ENCODE measurements around the gene ZNF211. TPM values are rescaled to one million over a fixed set of nuclear protein-coding genes. Genes with fewer than 3 reads are reported as not detected.

Gene ZNF211
- total RNA-seq, 4 donors from 2014 or later, result 5.3 to 15.0 (median 9.2) TPM

DNA sequence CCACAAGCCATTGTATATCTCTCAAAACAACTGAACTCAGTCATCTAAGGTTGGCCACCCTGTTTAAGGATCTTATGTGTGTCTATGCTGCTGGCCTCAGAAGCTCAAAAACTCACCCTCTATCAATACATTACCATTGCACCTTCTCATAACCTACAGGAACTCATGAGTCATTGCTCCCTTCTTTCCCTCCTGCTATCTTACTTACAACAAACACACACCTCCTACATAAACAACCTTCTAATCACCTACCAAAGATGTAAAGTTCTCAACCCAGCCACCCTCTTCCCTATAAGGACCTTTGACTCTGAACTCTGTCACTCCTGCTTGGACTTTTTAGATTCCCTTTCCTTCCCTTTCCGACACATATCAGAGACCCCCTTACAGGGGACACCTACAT, 22.5 kb downstream of the ZNF211 start:
- ATAC-seq (ENCODE audit: low FRiP score) (no peak), DNase-seq (ENCODE audit: low spot score) (no peak)
- TF ChIP-seq, protein P1, sequence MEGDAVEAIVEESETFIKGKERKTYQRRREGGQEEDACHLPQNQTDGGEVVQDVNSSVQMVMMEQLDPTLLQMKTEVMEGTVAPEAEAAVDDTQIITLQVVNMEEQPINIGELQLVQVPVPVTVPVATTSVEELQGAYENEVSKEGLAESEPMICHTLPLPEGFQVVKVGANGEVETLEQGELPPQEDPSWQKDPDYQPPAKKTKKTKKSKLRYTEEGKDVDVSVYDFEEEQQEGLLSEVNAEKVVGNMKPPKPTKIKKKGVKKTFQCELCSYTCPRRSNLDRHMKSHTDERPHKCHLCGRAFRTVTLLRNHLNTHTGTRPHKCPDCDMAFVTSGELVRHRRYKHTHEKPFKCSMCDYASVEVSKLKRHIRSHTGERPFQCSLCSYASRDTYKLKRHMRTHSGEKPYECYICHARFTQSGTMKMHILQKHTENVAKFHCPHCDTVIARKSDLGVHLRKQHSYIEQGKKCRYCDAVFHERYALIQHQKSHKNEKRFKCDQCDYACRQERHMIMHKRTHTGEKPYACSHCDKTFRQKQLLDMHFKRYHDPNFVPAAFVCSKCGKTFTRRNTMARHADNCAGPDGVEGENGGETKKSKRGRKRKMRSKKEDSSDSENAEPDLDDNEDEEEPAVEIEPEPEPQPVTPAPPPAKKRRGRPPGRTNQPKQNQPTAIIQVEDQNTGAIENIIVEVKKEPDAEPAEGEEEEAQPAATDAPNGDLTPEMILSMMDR (IDR thresholded peaks at IDR 0.05), result no peak

DNA sequence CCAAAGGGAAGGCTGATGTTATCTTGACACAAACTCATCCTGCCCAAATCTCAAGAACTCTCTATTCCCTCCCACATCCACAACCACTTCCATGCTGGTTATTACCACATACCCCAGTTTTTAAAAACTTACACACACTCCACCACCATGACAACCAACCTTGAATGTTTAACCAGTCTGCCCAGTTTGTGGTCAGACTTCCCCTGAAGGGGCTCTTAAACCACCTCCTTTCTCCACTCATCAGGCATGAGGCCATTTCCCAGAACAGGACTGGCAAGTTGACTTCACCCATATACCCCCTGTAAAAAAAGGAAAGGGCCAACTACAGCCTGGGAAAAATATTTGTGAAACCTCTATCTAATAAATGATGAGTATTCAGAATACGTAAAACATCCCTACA, 23.4 kb downstream of the ZNF211 start:
- no peak for ATAC-seq (ENCODE audit: low FRiP score)
- no peak for DNase-seq (ENCODE audit: low spot score)
- TF ChIP-seq, protein P1 (IDR thresholded peaks at IDR 0.05), result no peak

DNA sequence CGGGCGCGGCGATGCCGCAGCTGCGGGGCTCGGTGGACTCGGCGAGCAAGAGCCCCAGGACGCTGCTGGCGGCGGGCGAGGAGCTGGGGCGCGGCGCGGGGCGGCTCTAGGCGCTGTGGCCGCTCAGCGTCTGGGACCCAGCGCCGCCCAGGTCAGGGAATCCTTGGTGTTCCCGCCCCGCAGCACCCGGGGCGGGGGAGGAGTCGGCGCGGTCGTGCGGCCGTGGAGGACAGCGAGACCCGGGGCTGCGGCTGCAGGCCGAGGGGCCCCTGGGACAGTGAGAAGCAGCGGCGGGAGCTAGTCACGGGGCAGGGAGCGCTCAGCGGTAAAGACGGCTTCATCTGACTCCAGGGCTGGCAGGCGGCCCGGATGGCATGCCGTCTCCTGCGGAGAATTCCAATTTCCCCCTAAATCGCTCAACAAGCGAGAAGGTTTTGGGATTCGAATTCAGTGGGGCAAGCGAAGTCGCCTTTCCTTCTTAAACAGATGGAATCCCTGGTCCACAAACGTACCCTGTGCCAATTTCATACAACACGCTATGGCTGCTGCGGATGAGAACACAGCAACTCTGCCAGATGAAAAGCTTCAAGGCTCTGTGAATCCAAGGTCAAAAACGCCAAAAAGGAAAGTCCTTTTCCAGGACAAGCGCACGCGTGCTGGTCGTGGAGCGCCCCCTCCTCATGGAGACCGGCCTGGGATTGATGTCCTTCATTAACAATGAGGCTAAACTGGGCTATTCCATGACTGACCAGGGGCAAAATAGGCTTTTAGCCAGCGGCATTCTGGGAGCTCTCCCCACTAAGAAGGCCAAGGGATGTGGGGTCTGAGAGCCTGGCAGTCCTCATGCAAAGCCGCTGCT, 31.5 kb downstream of the ZNF211 start:
- TF ChIP-seq, protein P1 (IDR thresholded peaks at IDR 0.05), result no peak
- peak; percentile 77 for ATAC-seq (ENCODE audit: low FRiP score)
- no peak for DNase-seq (ENCODE audit: low spot score)

DNA sequence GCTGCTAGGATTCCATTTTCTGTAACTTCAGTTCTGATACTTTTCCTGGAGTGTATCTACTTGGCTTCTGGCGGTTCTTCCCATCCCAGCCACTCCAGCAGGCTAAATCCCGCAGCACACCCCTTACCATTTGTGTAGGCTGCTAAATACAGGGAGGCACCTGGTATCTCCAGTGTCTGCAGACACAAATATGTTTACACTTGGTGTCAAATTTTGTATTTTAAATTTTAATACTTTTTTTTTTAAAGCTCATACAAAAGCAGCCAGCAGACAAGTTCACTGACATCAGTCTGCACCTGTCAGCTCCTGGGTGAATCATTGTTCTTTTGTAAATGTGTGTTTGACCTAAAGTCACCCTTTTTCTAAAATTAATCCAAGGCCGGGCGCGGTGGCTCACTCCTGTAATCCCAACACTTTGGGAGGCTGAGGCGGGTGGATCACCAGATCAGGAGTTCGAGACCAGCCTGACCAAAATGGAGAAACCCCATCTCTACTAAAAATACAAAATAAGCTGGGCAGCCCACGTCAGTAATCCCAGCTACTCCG, 32.4 kb downstream of the ZNF211 start:
- no peak for DNase-seq (ENCODE audit: low spot score)
- TF ChIP-seq, protein P1 (IDR thresholded peaks at IDR 0.05), result no peak
- no peak for ATAC-seq (ENCODE audit: low FRiP score)

DNA sequence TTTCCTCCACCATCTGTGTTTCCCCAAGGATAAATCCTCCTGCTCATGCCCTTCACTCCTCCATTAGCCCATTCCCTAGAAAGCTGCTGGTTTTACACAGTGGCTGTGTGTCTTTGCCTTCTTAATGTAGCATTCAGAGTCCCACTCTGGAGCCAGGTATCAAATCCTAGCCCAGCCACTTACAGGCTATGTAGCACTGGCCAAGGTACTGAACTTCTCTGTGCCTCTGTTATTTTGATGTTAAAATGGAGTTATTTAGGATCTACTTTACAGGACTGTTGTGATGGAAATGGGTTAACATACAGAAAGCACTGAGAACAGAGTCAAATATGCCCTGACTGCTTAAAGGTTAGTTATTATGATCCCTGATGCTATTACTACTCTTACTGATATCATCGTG, 34.3 kb downstream of the ZNF211 start:
- DNase-seq (ENCODE audit: low spot score) (no peak), ATAC-seq (ENCODE audit: low FRiP score) (no peak)
- TF ChIP-seq, protein P1 (IDR thresholded peaks at IDR 0.05), result no peak

DNA sequence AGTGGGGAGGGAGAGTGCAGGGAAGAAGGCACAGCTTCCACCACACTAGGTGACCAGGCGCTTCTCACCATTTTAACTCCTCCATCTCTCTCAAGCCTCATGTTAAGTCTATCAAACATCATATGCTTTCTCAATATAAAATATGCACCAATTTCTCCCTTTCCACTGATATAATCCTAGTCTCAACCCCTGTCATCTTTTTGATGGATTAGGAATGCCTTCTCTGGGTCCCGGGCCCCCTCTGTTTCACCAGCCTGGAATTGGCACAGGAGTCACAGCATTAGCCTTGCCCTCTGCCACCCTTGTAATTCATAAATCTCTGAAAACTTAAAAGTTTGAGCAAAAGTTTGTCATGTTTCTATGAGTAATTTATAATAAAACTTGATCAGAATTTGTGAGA, 35.7 kb downstream of the ZNF211 start, which contains the start of gene ZSCAN4:
Gene ZSCAN4 (plus strand): TSS at position 301 of the 400 bp plus-strand sequence. CDS start 7,211 bp downstream, outside the sequence.
- ATAC-seq (ENCODE audit: low FRiP score) (no peak), DNase-seq (ENCODE audit: low spot score) (no peak)
- TF ChIP-seq, protein P1 (IDR thresholded peaks at IDR 0.05), result no peak
